ENCODE results near the gene PHOX2B. TPM values are rescaled to one million over a fixed set of nuclear protein-coding genes. Genes with fewer than 3 reads are reported as not detected.

The PHOX2B gene
- total and polyA plus RNA-seq, 2 of the 4 experiments (the other 2 are of a cell fraction) = not detected

- no peak overlapping the region for H3K23ac ChIP-seq (ENCODE audit: low read depth, low read length)
- H2BK20ac ChIP-seq (ENCODE audit: low read depth, low read length) = no peak overlapping the region
- H2BK5ac ChIP-seq (ENCODE audit: low read depth, low read length, poor library complexity, severe bottlenecking) = no peak overlapping the region
- H3K36me3 ChIP-seq (ENCODE audit: control insufficient read depth, insufficient read depth, low read length) = no peaks in the 10 kb centered on the region
- no TSS peak for BruUV-seq (replicated peaks)
- no CpG with 5 or more reads among the region's 3 CpGs for WGBS, 2 experiments (ENCODE audit: extremely low coverage in 2 of 2, insufficient read length in 1 of 2)
- in situ Hi-C loops (cut with MboI; ENCODE audit: low sequenced_read_pairs) (no loop called here), intact Hi-C loops (cut with micrococcal nuclease) (no loop called here), dilution Hi-C loops (cut with HindIII; ENCODE audit: low sequenced_read_pairs, unreplicated experiment) (no loop called here)
- H3K9me3 ChIP-seq (ENCODE audit: control insufficient read depth, insufficient read depth, low read length) = no peaks in the 10 kb centered on the region
- no peak overlapping the region for H2BK120ac ChIP-seq (ENCODE audit: low read depth, low read length)
- ChIA-PET POLR2A (ENCODE audit: unreplicated experiment) (no interaction called here), CTCF (no interaction called here)
- H3K4me3 ChIP-seq (ENCODE audit: insufficient read depth, low read depth, low read length) = no peak overlapping the region
- DNase-seq = peak; percentile 21
- H2AFZ ChIP-seq (replicated peaks; ENCODE audit: low read length, poor library complexity) = no peak overlapping the region
- H4K20me1 ChIP-seq (ENCODE audit: insufficient read depth, low read length) = no peaks in the 10 kb centered on the region
- no peak overlapping the region for H3K56ac ChIP-seq (ENCODE audit: extremely low read depth, insufficient read depth, low read length)
- no peak overlapping the region for H4K5ac ChIP-seq (ENCODE audit: low read depth, low read length)
- H4K8ac ChIP-seq (ENCODE audit: low read depth in 2 of 2, low read length in 2 of 2) = no peak overlapping the region
- no peak overlapping the region for H3K27ac ChIP-seq (ENCODE audit: insufficient read depth, low read length)
- peaks cover 5% of the 10 kb centered on the region for H3K27me3 ChIP-seq (ENCODE audit: control insufficient read depth, insufficient read depth, low read length)
- no peak overlapping the region for H4K91ac ChIP-seq (ENCODE audit: insufficient read depth, low read depth, low read length)
- H3K79me1 ChIP-seq (ENCODE audit: low read depth in 1 of 2, low read length in 2 of 2) = no peaks in the 10 kb centered on the region
- H3K9ac ChIP-seq (ENCODE audit: low read depth, low read length) = no peak overlapping the region
- H3K9me1 ChIP-seq (ENCODE audit: insufficient read depth, low read length) = no peaks in the 10 kb centered on the region
- no peak overlapping the region for H3K14ac ChIP-seq (replicated peaks; ENCODE audit: low read depth, low read length)
- peaks cover 2% of the 10 kb centered on the region; the same call in 1 of the 2 replicates for H3K4me1 ChIP-seq (ENCODE audit: control insufficient read depth, insufficient read depth, low read length)
- ATAC-seq (ENCODE audit: low read depth) = no peak
- H3K4me2 ChIP-seq (ENCODE audit: low read depth, low read length) = no peak overlapping the region
- no peak overlapping the region for H2AK5ac ChIP-seq (ENCODE audit: low read depth, low read length)
- H3K18ac ChIP-seq (ENCODE audit: low read depth, low read length) = no peak overlapping the region
- H3K4ac ChIP-seq (ENCODE audit: low read depth, low read length) = no peak overlapping the region
- TF ChIP-seq MAFK (IDR thresholded peaks at IDR 0.05; ENCODE audit: low read depth, low read length) = no peak
- no peak for TF ChIP-seq NFE2L2 (IDR thresholded peaks at IDR 0.05; ENCODE audit: low read depth, low read length)
- TF ChIP-seq RCOR1 (IDR thresholded peaks at IDR 0.05; ENCODE audit: insufficient replicate concordance, low read length) = no peak
- TF ChIP-seq FOS (IDR thresholded peaks at IDR 0.05; ENCODE audit: low read depth, low read length) = no peak
- TF ChIP-seq USF2 (IDR thresholded peaks at IDR 0.05; ENCODE audit: low read depth, low read length) = no peak
- TF ChIP-seq RFX5 (IDR thresholded peaks at IDR 0.05; ENCODE audit: low read depth, low read length) = no peak
- TF ChIP-seq, protein P1, sequence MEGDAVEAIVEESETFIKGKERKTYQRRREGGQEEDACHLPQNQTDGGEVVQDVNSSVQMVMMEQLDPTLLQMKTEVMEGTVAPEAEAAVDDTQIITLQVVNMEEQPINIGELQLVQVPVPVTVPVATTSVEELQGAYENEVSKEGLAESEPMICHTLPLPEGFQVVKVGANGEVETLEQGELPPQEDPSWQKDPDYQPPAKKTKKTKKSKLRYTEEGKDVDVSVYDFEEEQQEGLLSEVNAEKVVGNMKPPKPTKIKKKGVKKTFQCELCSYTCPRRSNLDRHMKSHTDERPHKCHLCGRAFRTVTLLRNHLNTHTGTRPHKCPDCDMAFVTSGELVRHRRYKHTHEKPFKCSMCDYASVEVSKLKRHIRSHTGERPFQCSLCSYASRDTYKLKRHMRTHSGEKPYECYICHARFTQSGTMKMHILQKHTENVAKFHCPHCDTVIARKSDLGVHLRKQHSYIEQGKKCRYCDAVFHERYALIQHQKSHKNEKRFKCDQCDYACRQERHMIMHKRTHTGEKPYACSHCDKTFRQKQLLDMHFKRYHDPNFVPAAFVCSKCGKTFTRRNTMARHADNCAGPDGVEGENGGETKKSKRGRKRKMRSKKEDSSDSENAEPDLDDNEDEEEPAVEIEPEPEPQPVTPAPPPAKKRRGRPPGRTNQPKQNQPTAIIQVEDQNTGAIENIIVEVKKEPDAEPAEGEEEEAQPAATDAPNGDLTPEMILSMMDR (conservative IDR thresholded peaks at IDR 0.05; ENCODE audit: low read depth, low read length) = no peak
- TF ChIP-seq POLR2A (IDR thresholded peaks at IDR 0.05; ENCODE audit: low read depth, low read length) = no peak
- no peak for TF ChIP-seq MAZ (IDR thresholded peaks at IDR 0.05; ENCODE audit: borderline replicate concordance, low read depth, low read length)
- TF ChIP-seq CHD1 (IDR thresholded peaks at IDR 0.05; ENCODE audit: low read depth, low read length) = no peak
- no peak for TF ChIP-seq BHLHE40 (IDR thresholded peaks at IDR 0.05; ENCODE audit: low read depth, low read length)
- TF ChIP-seq MXI1 (IDR thresholded peaks at IDR 0.05; ENCODE audit: borderline replicate concordance, low read depth, low read length) = no peak
- no peak for TF ChIP-seq CEBPB (IDR thresholded peaks at IDR 0.05; ENCODE audit: low read depth, low read length)
- no peak for TF ChIP-seq ELK1 (IDR thresholded peaks at IDR 0.05; ENCODE audit: borderline replicate concordance, low read depth, low read length)
- TF ChIP-seq SMC3 (IDR thresholded peaks at IDR 0.05; ENCODE audit: low read depth, low read length) = no peak
- TF ChIP-seq RAD21 (IDR thresholded peaks at IDR 0.05; ENCODE audit: low read length) = no peak
- H2AK9ac ChIP-seq (replicated peaks; ENCODE audit: low read depth, low read length, poor library complexity) = no peak overlapping the region
- no peak overlapping the region for H2BK15ac ChIP-seq (ENCODE audit: low read depth, low read length)
Observed at GRCh38 chr4:41734371-41734770, 14.2 kb downstream of the PHOX2B start.

Data from IMR-90 (cell line).